H1 (cell line): ENCODE measurements around the gene SFR1. TPM values are rescaled to one million over a fixed set of nuclear protein-coding genes. Genes with fewer than 3 reads are reported as not detected.
A peak's percentile ranks its signal among the peaks of the same experiment; 100 is the strongest.

Experiments used
- CHD2 ChIP-seq: IDR thresholded peaks from 2 replicates; pipeline ENCODE4 v1.6.1; 2012; ENCODE audit warnings: low read length, improper control_type of control experiment
- POLR2A ChIP-seq, 2 experiments: IDR thresholded peaks; 1 replicate in 1 of 2; 2 replicates in 1 of 2; pipeline ENCODE4 v1.6.1; 2011; ENCODE audit warnings: low read depth in 2 of 2, low read length in 2 of 2, mild to moderate bottlenecking in 2 of 2; ENCODE audit errors: control extremely low read depth in 1 of 2
- RFX5 ChIP-seq: IDR thresholded peaks from 2 replicates; pipeline ENCODE4 v1.6.1; 2011; ENCODE audit warnings: low read depth, low read length, improper control_type of control experiment, borderline replicate concordance
- polyA plus RNA-seq, 7 experiments: library from polyadenylated mRNA; depleted of rRNA in 3 of 7; stranded (reverse) in 5 of 7; unstranded in 2 of 7; fragments of >200 nt in 5 of 7; fragments of 200-250 nt in 2 of 7; gene quantifications; 1 replicate in 5 of 7; 2 replicates in 1 of 7; 4 replicates in 1 of 7; pipeline versions ENCODE4 v1.2.1 to v1.2.3, GENCODE V29; 2011 to 2013; ENCODE audit warnings: missing spikeins in 2 of 7, mixed read lengths in 2 of 7
- total RNA-seq: library from RNA; stranded (reverse); fragmentation: NEBNext Ultra II Directional; extraction: Animal tissue kit (Norgen Biotek cat#: 25700); gene quantifications from 2 replicates; pipeline ENCODE4 v1.2.1, GENCODE V29; 2021

Gene SFR1
- total and polyA plus RNA-seq, 2 of the 8 experiments (the other 6 are each of a cell fraction or from before 2014, with no cell fraction given): 3.4 to 7.7 TPM

- TF ChIP-seq CHD2 (no peak), POLR2A (IDR thresholded peaks at IDR 0.05; ENCODE audit: control extremely low read depth in 1 of 2, low read depth in 2 of 2, low read length in 2 of 2) (0 out of 3 replicates have a peak, but pooled peaks of 1 of the 2 experiments have one; percentile 25), RFX5 (no peak)
Observed at GRCh38 chr10:104077247-104077646, 44.7 kb upstream of the SFR1 start (continued).
